IMR-90 (cell line): ENCODE measurements around the gene ANO7. TPM values are rescaled to one million over a fixed set of nuclear protein-coding genes. Genes with fewer than 3 reads are reported as not detected.

ENCODE experiments used
- ATAC-seq: fragments of 200-7000 bp; cut with Tn5 transposase; 2 replicates; pipeline ENCODE4 v1.9.1; 2020; ENCODE audit warnings: low read depth, mild to moderate bottlenecking, moderate library complexity
- BruUV-seq: library from RNA; stranded (reverse); fragments of 400-500 nt; replicated peaks from 2 replicates; lab custom pipeline; 2021; lab: Mats Ljungman, UMichigan
- CTCF ChIA-PET: fragments of 300-600 bp; formaldehyde crosslinking; extraction: SDS; loops from one replicate; lab custom pipeline; 2021; ENCODE audit warnings: antibody characterized with exemption; lab: Yijun Ruan, JAX
- POLR2A ChIA-PET: fragments of 300-600 bp; sonication (Branson Sonifier 250); formaldehyde crosslinking; loops from one replicate; lab custom pipeline; 2022; ENCODE audit warnings: antibody characterized with exemption; ENCODE audit not compliant: unreplicated experiment; lab: Charles Lee
- DNase-seq: peaks from one replicate; pipeline ENCODE4 v3.0.0; 2013
- H2AFZ ChIP-seq: replicated peaks from 2 replicates; pipeline ENCODE3; 2013; ENCODE audit warnings: low read length, mild to moderate bottlenecking; ENCODE audit not compliant: poor library complexity
- H2AK5ac ChIP-seq: 2 replicates; pipeline ENCODE4 v1.6.1; 2013; ENCODE audit warnings: low read depth, low read length, inconsistent platforms
- H2AK9ac ChIP-seq: replicated peaks from 2 replicates; pipeline ENCODE3; 2013; ENCODE audit warnings: mild to moderate bottlenecking, low read depth, low read length, moderate library complexity; ENCODE audit not compliant: poor library complexity
- H2BK120ac ChIP-seq: 2 replicates; pipeline ENCODE4 v1.6.1; 2013; ENCODE audit warnings: low read depth, low read length, inconsistent platforms
- H2BK15ac ChIP-seq: 3 replicates; pipeline ENCODE4 v1.6.1; 2013; ENCODE audit warnings: low read depth, low read length, inconsistent platforms
- H2BK20ac ChIP-seq: 2 replicates; pipeline ENCODE4 v1.6.1; 2013; ENCODE audit warnings: low read depth, mild to moderate bottlenecking, inconsistent platforms, low read length, moderate library complexity
- H2BK5ac ChIP-seq: 2 replicates; pipeline ENCODE4 v1.6.1; 2013; ENCODE audit warnings: mild to moderate bottlenecking, low read depth, low read length, inconsistent platforms; ENCODE audit not compliant: poor library complexity, severe bottlenecking
- H3K14ac ChIP-seq: replicated peaks from 2 replicates; pipeline ENCODE4 v1.6.1; 2013; ENCODE audit warnings: low read depth, low read length, inconsistent platforms
- H3K18ac ChIP-seq: 2 replicates; pipeline ENCODE4 v1.6.1; 2013; ENCODE audit warnings: low read depth, low read length, control low read depth
- H3K23ac ChIP-seq: 2 replicates; pipeline ENCODE4 v1.6.1; 2013; ENCODE audit warnings: low read depth, low read length, inconsistent platforms
- H3K27ac ChIP-seq: 2 replicates; pipeline ENCODE4 v1.5.1; 2013; ENCODE audit warnings: mild to moderate bottlenecking, control low read depth, low read length; ENCODE audit not compliant: insufficient read depth
- H3K27me3 ChIP-seq: 2 replicates; pipeline ENCODE4 v1.6.1; 2013; ENCODE audit warnings: low read length; ENCODE audit not compliant: control insufficient read depth, insufficient read depth
- H3K36me3 ChIP-seq: 2 replicates; pipeline ENCODE4 v1.6.1; 2013; ENCODE audit warnings: low read length, mixed read lengths; ENCODE audit not compliant: control insufficient read depth, insufficient read depth
- H3K4ac ChIP-seq: 2 replicates; pipeline ENCODE4 v1.6.1; 2013; ENCODE audit warnings: low read depth, low read length, inconsistent platforms
- H3K4me1 ChIP-seq: 2 replicates; pipeline ENCODE4 v1.6.1; 2013; ENCODE audit warnings: low read length, mixed read lengths; ENCODE audit not compliant: control insufficient read depth, insufficient read depth
- H3K4me2 ChIP-seq: 2 replicates; pipeline ENCODE4 v1.6.1; 2013; ENCODE audit warnings: low read depth, mild to moderate bottlenecking, control low read depth, low read length, moderate library complexity
- H3K4me3 ChIP-seq: 2 replicates; pipeline ENCODE4 v1.5.1; 2013; ENCODE audit warnings: low read depth, mild to moderate bottlenecking, control low read depth, low read length, moderate library complexity; ENCODE audit not compliant: insufficient read depth
- H3K56ac ChIP-seq: 2 replicates; pipeline ENCODE4 v1.6.1; 2013; ENCODE audit warnings: low read length, inconsistent platforms; ENCODE audit not compliant: insufficient read depth; ENCODE audit errors: extremely low read depth
- H3K79me1 ChIP-seq, 2 experiments: 2 replicates each; pipeline ENCODE4 v1.6.1; 2013; ENCODE audit warnings: low read length in 2 of 2, inconsistent platforms in 1 of 2, low read depth in 1 of 2
- H3K9ac ChIP-seq: 2 replicates; pipeline ENCODE4 v1.6.1; 2013; ENCODE audit warnings: low read depth, low read length, control low read depth
- H3K9me1 ChIP-seq: 2 replicates; pipeline ENCODE4 v1.6.1; 2013; ENCODE audit warnings: low read length, inconsistent platforms; ENCODE audit not compliant: insufficient read depth
- H3K9me3 ChIP-seq: 2 replicates; pipeline ENCODE4 v1.6.1; 2013; ENCODE audit warnings: low read length; ENCODE audit not compliant: control insufficient read depth, insufficient read depth
- H4K20me1 ChIP-seq: 2 replicates; pipeline ENCODE4 v1.6.1; 2013; ENCODE audit warnings: low read length, inconsistent platforms; ENCODE audit not compliant: insufficient read depth
- H4K5ac ChIP-seq: 2 replicates; pipeline ENCODE4 v1.6.1; 2013; ENCODE audit warnings: mild to moderate bottlenecking, low read depth, low read length, control low read depth
- H4K8ac ChIP-seq, 2 experiments: 2 replicates each; pipeline ENCODE4 v1.6.1; 2013; ENCODE audit warnings: low read depth in 2 of 2, low read length in 2 of 2, control low read depth in 1 of 2, inconsistent platforms in 1 of 2
- H4K91ac ChIP-seq: 2 replicates; pipeline ENCODE4 v1.6.1; 2013; ENCODE audit warnings: low read depth, low read length, inconsistent platforms; ENCODE audit not compliant: insufficient read depth
- BHLHE40 ChIP-seq: fragments of 150-350 bp; IDR thresholded peaks from 2 replicates; pipeline ENCODE4 v1.6.1; 2016; ENCODE audit warnings: mild to moderate bottlenecking, low read depth, low read length
- CEBPB ChIP-seq: IDR thresholded peaks from 2 replicates; pipeline ENCODE4 v1.6.1; 2012; ENCODE audit warnings: low read depth, low read length, improper control_type of control experiment
- CHD1 ChIP-seq: IDR thresholded peaks from 2 replicates; pipeline ENCODE4 v1.6.1; 2012; ENCODE audit warnings: low read depth, low read length, improper control_type of control experiment
- FOS ChIP-seq: fragments of 150-350 bp; IDR thresholded peaks from 2 replicates; pipeline ENCODE4 v1.6.1; 2016; ENCODE audit warnings: low read depth, low read length
- MAFK ChIP-seq: IDR thresholded peaks from 2 replicates; pipeline ENCODE4 v1.6.1; 2012; ENCODE audit warnings: low read depth, low read length, improper control_type of control experiment
- MXI1 ChIP-seq: IDR thresholded peaks from 2 replicates; pipeline ENCODE4 v1.6.1; 2012; ENCODE audit warnings: low read depth, mild to moderate bottlenecking, low read length, moderate library complexity, borderline replicate concordance
- NFE2L2 ChIP-seq: fragments of 150-350 bp; IDR thresholded peaks from 2 replicates; pipeline ENCODE4 v1.6.1; 2016; ENCODE audit warnings: low read depth, mild to moderate bottlenecking, low read length
- POLR2A ChIP-seq: IDR thresholded peaks from 2 replicates; pipeline ENCODE4 v1.6.1; 2012; ENCODE audit warnings: mild to moderate bottlenecking, low read depth, low read length
- RCOR1 ChIP-seq: IDR thresholded peaks from 2 replicates; pipeline ENCODE4 v1.6.1; 2012; ENCODE audit warnings: mild to moderate bottlenecking, low read length, improper control_type of control experiment; ENCODE audit not compliant: insufficient replicate concordance
- RFX5 ChIP-seq: IDR thresholded peaks from 2 replicates; pipeline ENCODE4 v1.8.0; 2012; ENCODE audit warnings: low read depth, mild to moderate bottlenecking, low read length, moderate library complexity
- WGBS, 2 experiments: methylation state at CpG; one replicate each; pipeline versions ENCODE4 v1.1.5 to v1.1.7; 2013; ENCODE audit warnings: missing lambda C conversion rate in 2 of 2; ENCODE audit not compliant: insufficient read length in 1 of 2; ENCODE audit errors: extremely low coverage in 2 of 2; 5-methylcytosine and 5-hydroxymethylcytosine counted together
- dilution Hi-C: fragments of 300-500 bp; cut with HindIII; formaldehyde crosslinking; loops from one replicate; pipeline ENCODE4 v1.14.3; 2018; ENCODE audit warnings: low sequenced_read_pairs; ENCODE audit not compliant: unreplicated experiment
- in situ Hi-C: fragments of 300-500 bp; cut with MboI; formaldehyde crosslinking; loops from 3 replicates; pipeline ENCODE4 v1.14.3; 2019; ENCODE audit warnings: low sequenced_read_pairs, inconsistent platforms, mixed read lengths
- intact Hi-C: fragments of 100-400 bp; cut with micrococcal nuclease; formaldehyde crosslinking; loops from 2 replicates; pipeline ENCODE4 v1.10.0; 2022
- polyA plus RNA-seq, 3 experiments: library from polyadenylated mRNA; depleted of rRNA; stranded (reverse); fragments of >200 nt; gene quantifications; 2 replicates each; pipeline ENCODE4 v1.2.3, GENCODE V29; 2012; ENCODE audit warnings: low replicate concordance in 1 of 3
- total RNA-seq: library from RNA; depleted of rRNA; stranded (reverse); fragments of >200 nt; gene quantifications from 2 replicates; pipeline ENCODE4 v1.2.3, GENCODE V29; 2012
- TF ChIP-seq, protein P1 (sequence below): fragments of 150-350 bp; IDR thresholded peaks from 2 replicates; pipeline ENCODE4 v1.6.1; 2017; ENCODE audit warnings: mild to moderate bottlenecking, antibody characterized with exemption, low read length, low read depth
- TF ChIP-seq, protein P2 (sequence below): fragments of 150-350 bp; IDR thresholded peaks from 2 replicates; pipeline ENCODE4 v1.6.1; 2016; ENCODE audit warnings: low read depth, mild to moderate bottlenecking, low read length, moderate library complexity, borderline replicate concordance
- TF ChIP-seq, protein P3 (sequence below): conservative IDR thresholded peaks from 2 replicates; pipeline ENCODE4 v1.5.1; 2012; ENCODE audit warnings: mild to moderate bottlenecking, low read depth, low read length, improper control_type of control experiment

The ANO7 gene
- total and polyA plus RNA-seq, 2 of the 4 experiments (the other 2 are of a cell fraction), result 0.36 to 3.4 TPM

DNA sequence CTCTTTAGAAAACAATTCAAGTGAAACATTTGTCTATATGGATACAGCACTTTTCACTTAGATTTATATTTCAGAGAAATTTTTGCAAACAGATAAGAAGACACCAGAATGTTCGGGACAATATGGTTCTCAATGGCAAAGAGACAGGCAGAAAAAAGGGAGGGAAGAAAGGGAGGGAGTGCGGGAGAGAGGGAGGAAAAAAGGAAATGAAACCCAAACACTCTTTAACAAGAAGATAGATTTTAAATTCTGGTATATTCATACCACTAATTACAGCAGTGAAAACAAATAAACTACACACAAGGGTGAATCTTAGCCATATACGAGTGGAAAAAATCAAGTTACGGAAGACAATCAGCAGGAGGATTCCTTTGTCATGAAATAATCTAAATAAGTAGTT, 42.2 kb upstream of the ANO7 start:
- CTCF ChIA-PET, result no interaction called here
- in situ Hi-C loops, result no loop called here

More for the DNA sequence above, 42.2 kb upstream of the ANO7 start:
- Histone ChIP-seq H2BK20ac (no peak overlapping the region), H2BK15ac (no peak overlapping the region), H3K9me3 (no peaks in the 10 kb centered on the region), H3K27ac (no peak overlapping the region), H2AK9ac (no peak overlapping the region), H2BK120ac (no peak overlapping the region), H3K4ac (no peak overlapping the region), H3K9me1 (peaks cover 4% of the 10 kb centered on the region), H3K56ac (no peak overlapping the region), H4K5ac (no peak overlapping the region), H4K91ac (no peak overlapping the region), H3K4me3 (no peak overlapping the region), H3K4me2 (no peak overlapping the region), H3K79me1 (peaks cover 10 to 16% of the 10 kb centered on the region in 2 experiments), H3K4me1 (peaks cover 3% of the 10 kb centered on the region; the same call in 1 of the 2 replicates), H4K20me1 (peaks cover 6% of the 10 kb centered on the region; the same call in 1 of the 2 replicates), H3K14ac (no peak overlapping the region), H3K9ac (no peak overlapping the region), H3K36me3 (no peaks in the 10 kb centered on the region), H2AFZ (no peak overlapping the region), H2AK5ac (no peak overlapping the region), H2BK5ac (no peak overlapping the region), H3K18ac (no peak overlapping the region), H3K23ac (no peak overlapping the region), H4K8ac (no peak overlapping the region), H3K27me3 (no peaks in the 10 kb centered on the region)
- dilution Hi-C loops (no loop called here), intact Hi-C loops (no loop called here)
- no peak for DNase-seq
- TF ChIP-seq RCOR1 (no peak), POLR2A (no peak), FOS (no peak), CEBPB (no peak), BHLHE40 (no peak), MXI1 (no peak), RFX5 (no peak), CHD1 (no peak), MAFK (no peak), NFE2L2 (no peak)
- TF ChIP-seq, protein P1, sequence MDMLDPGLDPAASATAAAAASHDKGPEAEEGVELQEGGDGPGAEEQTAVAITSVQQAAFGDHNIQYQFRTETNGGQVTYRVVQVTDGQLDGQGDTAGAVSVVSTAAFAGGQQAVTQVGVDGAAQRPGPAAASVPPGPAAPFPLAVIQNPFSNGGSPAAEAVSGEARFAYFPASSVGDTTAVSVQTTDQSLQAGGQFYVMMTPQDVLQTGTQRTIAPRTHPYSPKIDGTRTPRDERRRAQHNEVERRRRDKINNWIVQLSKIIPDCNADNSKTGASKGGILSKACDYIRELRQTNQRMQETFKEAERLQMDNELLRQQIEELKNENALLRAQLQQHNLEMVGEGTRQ, result no peak
- TF ChIP-seq, protein P2, sequence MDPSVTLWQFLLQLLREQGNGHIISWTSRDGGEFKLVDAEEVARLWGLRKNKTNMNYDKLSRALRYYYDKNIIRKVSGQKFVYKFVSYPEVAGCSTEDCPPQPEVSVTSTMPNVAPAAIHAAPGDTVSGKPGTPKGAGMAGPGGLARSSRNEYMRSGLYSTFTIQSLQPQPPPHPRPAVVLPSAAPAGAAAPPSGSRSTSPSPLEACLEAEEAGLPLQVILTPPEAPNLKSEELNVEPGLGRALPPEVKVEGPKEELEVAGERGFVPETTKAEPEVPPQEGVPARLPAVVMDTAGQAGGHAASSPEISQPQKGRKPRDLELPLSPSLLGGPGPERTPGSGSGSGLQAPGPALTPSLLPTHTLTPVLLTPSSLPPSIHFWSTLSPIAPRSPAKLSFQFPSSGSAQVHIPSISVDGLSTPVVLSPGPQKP, result no peak
- TF ChIP-seq, protein P3, sequence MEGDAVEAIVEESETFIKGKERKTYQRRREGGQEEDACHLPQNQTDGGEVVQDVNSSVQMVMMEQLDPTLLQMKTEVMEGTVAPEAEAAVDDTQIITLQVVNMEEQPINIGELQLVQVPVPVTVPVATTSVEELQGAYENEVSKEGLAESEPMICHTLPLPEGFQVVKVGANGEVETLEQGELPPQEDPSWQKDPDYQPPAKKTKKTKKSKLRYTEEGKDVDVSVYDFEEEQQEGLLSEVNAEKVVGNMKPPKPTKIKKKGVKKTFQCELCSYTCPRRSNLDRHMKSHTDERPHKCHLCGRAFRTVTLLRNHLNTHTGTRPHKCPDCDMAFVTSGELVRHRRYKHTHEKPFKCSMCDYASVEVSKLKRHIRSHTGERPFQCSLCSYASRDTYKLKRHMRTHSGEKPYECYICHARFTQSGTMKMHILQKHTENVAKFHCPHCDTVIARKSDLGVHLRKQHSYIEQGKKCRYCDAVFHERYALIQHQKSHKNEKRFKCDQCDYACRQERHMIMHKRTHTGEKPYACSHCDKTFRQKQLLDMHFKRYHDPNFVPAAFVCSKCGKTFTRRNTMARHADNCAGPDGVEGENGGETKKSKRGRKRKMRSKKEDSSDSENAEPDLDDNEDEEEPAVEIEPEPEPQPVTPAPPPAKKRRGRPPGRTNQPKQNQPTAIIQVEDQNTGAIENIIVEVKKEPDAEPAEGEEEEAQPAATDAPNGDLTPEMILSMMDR, result no peak
- ATAC-seq, result no peak
- BruUV-seq, result no TSS peak
- WGBS, 2 experiments, result no CpG with 5 or more reads among the region's 4 CpGs
- POLR2A ChIA-PET, result no interaction called here
